Measurements from ENCODE around the gene LRRN4CL. TPM values are rescaled to one million over a fixed set of nuclear protein-coding genes. Genes with fewer than 3 reads are reported as not detected.

Gene LRRN4CL
- total RNA-seq, 1 donor from 2014 or later = not detected

- Histone ChIP-seq H3K4me1 (peaks cover 11% of the 10 kb centered on the region), H3K4me3 (peak overlapping the region; percentile 79), H3K9me3 (ENCODE audit: low read depth) (no peaks in the 10 kb centered on the region), H3K27me3 (no peaks in the 10 kb centered on the region), H3F3A (ENCODE audit: low read depth) (peaks cover 78% of the 10 kb centered on the region), H3K79me2 (ENCODE audit: low read depth) (peaks cover 85% of the 10 kb centered on the region), H3K9ac (peak overlapping the region; percentile 85), H2AFZ (replicated peaks) (no peak overlapping the region), H4K20me1 (ENCODE audit: low read depth) (peaks cover 50% of the 10 kb centered on the region), H3K36me3 (peaks cover 42% of the 10 kb centered on the region), H3K4me2 (peak overlapping the region; percentile 95), H3K27ac (peak overlapping the region; percentile 4)
- DNase-seq (ENCODE audit: low spot score) = no peak
- Mint-ChIP-seq H3K27ac (no peak overlapping the region), H3K27me3 (ENCODE audit: insufficient read depth, low read depth) (peaks cover 9% of the 10 kb centered on the region), H3K36me3 (peaks cover 53% of the 10 kb centered on the region), H3K4me3 (peak overlapping the region; percentile 93), H3K9me3 (no peaks in the 10 kb centered on the region), H3K4me1 (peaks cover 46% of the 10 kb centered on the region)
- TF ChIP-seq EZH2 (IDR thresholded peaks at IDR 0.05) (no peak), EZH2phosphoT487 (IDR thresholded peaks at IDR 0.05) (no peak), CTCF (IDR thresholded peaks at IDR 0.05) (no peak)
Observed at GRCh38 chr11:62724171-62724570, 34.8 kb upstream of the LRRN4CL start.

DNA sequence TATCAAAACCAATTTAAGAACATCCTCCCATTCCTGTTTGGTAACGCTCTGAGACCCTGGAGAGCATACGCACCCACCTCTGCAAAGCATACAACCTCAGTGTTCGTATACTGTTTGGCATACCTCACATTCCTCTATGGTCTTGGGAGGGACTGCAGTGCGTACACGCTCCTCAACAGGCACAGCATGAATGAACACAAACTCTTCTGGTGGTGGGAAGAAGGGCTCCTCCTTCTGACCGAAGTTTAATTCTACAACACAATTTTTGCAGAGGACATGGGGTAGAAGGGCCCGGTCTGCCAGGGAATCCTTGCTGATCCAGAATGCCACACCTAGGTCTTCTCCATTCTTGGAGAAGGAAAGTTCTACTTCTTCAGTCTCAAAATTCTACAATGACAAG lies 32.7 kb upstream of the LRRN4CL start:
- peak; percentile 29 for TF ChIP-seq CTCF (IDR thresholded peaks at IDR 0.05)
- no peak for TF ChIP-seq EZH2phosphoT487 (IDR thresholded peaks at IDR 0.05)
- Mint-ChIP-seq H3K27ac (no peak overlapping the region), H3K36me3 (peaks cover 64% of the 10 kb centered on the region), H3K27me3 (ENCODE audit: insufficient read depth, low read depth) (peaks cover 7% of the 10 kb centered on the region), H3K4me1 (peaks cover 41% of the 10 kb centered on the region), H3K9me3 (no peaks in the 10 kb centered on the region), H3K4me3 (peak overlapping the region; percentile 52)
- H3K9ac ChIP-seq = no peak overlapping the region
- peak overlapping the region; percentile 13 for H3K27ac ChIP-seq
- H2AFZ ChIP-seq (replicated peaks) = no peak overlapping the region
- DNase-seq (ENCODE audit: low spot score) = peak; percentile 51
- no peak overlapping the region for H3K4me3 ChIP-seq
- peaks cover 42% of the 10 kb centered on the region for H3K36me3 ChIP-seq
- peaks cover 96% of the 10 kb centered on the region for H3K79me2 ChIP-seq (ENCODE audit: low read depth)
- peaks cover 74% of the 10 kb centered on the region for H3F3A ChIP-seq (ENCODE audit: low read depth)
- H3K9me3 ChIP-seq (ENCODE audit: low read depth) = no peaks in the 10 kb centered on the region
- no peaks in the 10 kb centered on the region for H3K27me3 ChIP-seq
- peaks cover 11% of the 10 kb centered on the region for H3K4me1 ChIP-seq
- H3K4me2 ChIP-seq = no peak overlapping the region
- peaks cover 56% of the 10 kb centered on the region for H4K20me1 ChIP-seq (ENCODE audit: low read depth)

GRCh38 chr11:62719302-62719978 lies 30.1 kb upstream of the LRRN4CL start:
- H3K27me3 ChIP-seq = no peaks in the 10 kb centered on the region
- no peak for DNase-seq (ENCODE audit: low spot score)
- Mint-ChIP-seq H3K36me3 (peaks cover 74% of the 10 kb centered on the region), H3K4me3 (peak overlapping the region; percentile 17), H3K9me3 (no peaks in the 10 kb centered on the region), H3K27ac (no peak overlapping the region), H3K27me3 (ENCODE audit: insufficient read depth, low read depth) (peaks cover 5% of the 10 kb centered on the region), H3K4me1 (peaks cover 24% of the 10 kb centered on the region)
- H3K27ac ChIP-seq = no peak overlapping the region
- H3K79me2 ChIP-seq (ENCODE audit: low read depth) = peaks cover 81% of the 10 kb centered on the region
- H3K9me3 ChIP-seq (ENCODE audit: low read depth) = no peaks in the 10 kb centered on the region
- H3K4me2 ChIP-seq = no peak overlapping the region
- H3K9ac ChIP-seq = no peak overlapping the region
- no peak overlapping the region for H2AFZ ChIP-seq (replicated peaks)
- peaks cover 79% of the 10 kb centered on the region for H3F3A ChIP-seq (ENCODE audit: low read depth)
- no peak for TF ChIP-seq EZH2 (IDR thresholded peaks at IDR 0.05)
- no peak for TF ChIP-seq CTCF (IDR thresholded peaks at IDR 0.05)
- TF ChIP-seq EZH2phosphoT487 (IDR thresholded peaks at IDR 0.05) = no peak
- no peak overlapping the region for H3K4me3 ChIP-seq
- H3K36me3 ChIP-seq = peaks cover 58% of the 10 kb centered on the region
- H4K20me1 ChIP-seq (ENCODE audit: low read depth) = peaks cover 37% of the 10 kb centered on the region
- peaks cover 1% of the 10 kb centered on the region for H3K4me1 ChIP-seq

Measured in neural progenitor cell (in vitro differentiated cells).